Measurements from ENCODE around the gene MAJIN.

MAJIN gene

DNA sequence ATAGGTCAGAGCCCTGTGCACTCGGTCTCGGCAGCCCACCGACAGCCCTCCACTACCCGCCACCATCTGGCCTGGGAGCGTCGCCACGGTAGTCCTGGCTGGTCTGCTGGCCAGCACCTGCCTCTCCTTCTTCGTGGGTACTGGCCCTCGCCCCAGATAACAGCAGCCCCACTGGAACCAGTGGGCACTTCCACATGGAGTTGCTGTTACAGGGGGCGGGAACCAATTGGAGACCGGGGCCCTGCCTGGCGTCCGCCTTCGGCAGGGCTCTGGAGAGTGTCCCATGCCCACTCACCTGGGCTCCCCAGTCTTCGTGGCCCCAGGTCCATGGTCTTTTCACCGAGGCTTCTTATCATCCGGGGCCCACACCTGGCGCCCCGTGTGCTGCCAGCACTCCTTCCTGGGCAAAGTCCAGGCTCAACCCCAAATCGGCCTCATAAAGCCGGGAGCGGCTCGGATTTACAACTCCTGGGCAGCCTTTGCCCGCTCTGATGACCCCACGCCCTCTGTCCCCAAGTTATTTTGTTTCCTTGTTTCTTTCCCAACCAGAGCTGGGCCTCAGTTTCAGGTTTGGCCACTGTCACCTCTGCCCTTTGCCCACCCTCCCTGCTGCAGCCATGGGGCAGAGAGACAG lies 80.6 kb downstream of the MAJIN start:
- DNase-seq = no peak

DNA sequence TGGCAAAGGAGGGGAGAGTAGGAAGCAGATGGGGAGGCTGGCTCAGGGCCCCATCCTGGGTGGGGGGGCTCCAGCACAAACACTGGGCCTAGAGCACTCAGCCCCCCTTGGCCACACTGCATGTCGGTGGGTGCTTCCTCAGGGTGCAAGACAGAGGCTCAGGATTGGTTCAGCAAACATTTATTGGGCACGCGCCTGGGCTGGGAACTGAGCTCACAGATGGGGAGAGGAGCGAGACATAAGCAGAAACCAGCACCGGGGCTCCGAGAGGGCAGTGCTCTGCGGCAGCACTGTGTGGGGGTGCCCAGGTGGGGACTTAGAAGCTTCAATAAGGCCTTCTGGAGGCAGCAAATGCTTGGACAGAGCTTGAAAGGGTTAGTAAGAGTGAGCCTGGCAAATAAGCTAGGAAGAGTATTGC lies 81.4 kb downstream of the MAJIN start:
- no peak for DNase-seq

DNA sequence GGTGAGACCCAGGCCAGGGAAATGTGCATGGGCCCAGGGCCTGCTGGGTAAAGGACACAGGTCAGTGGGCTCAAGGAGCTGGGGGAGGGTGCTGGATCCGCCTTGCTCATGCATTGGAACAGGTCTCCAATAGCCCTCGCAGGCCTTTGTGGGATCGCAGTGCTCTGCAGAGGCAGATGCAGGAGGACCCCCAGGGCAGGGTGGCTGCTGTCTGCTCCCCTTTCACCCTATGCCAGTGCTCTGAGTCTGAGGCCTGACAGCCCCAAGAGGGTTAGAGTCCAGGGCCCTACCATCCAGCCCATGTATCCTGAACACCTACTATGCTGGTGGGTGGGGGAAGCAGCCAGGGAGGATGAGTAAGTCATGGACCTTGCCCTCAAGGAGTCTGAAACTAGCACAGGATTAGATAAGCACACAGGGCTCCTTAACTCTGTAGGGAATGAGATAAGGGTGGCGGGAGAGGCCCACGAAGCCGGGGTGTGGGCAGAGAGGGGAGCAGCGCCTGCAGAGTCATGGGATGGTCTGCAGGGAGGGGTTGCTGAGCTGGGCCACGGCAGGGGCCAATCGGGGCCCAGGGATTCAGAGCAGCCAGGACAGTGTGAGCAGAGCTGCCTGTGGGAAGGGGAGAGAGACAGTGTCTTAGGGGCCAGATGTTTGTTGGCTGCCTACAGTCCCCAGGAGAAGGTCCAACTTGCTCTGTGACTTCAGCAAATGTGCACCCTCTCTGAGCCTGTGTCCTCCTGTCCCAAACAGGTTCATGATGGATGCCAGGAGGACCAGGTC lies 83.0 kb downstream of the MAJIN start:
- DNase-seq = no peak

DNA sequence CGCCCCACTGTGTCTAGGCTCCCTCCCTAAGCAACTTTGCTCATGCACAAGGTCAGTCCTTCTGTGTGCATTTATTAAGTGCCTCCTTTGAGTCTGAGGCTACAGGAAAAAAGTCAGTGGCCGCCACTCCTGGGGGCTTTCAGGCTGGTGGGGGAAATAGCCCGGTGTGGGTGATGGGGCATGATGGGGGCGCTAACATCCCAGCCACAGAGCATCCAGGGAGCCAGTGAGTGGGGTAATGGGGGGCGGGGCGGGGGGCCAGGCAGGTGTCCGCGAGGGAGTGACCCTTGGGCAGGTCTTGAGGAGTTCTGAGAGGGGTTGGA lies 83.5 kb downstream of the MAJIN start:
- no peak for DNase-seq

Data from fibroblast of skin of abdomen (primary cell).